ENCODE results near the gene EEF2.

Gene EEF2

GRCh38 chr19:3976495-3977241, 8.6 kb downstream of the EEF2 start:
- TF ChIP-seq, protein P1, sequence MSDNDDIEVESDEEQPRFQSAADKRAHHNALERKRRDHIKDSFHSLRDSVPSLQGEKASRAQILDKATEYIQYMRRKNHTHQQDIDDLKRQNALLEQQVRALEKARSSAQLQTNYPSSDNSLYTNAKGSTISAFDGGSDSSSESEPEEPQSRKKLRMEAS (IDR thresholded peaks at IDR 0.05) = 0 out of 2 replicates have a peak, but pooled peaks have one; percentile 2
- no peak for TF ChIP-seq TAF1 (IDR thresholded peaks at IDR 0.05; ENCODE audit: low read depth)

DNA sequence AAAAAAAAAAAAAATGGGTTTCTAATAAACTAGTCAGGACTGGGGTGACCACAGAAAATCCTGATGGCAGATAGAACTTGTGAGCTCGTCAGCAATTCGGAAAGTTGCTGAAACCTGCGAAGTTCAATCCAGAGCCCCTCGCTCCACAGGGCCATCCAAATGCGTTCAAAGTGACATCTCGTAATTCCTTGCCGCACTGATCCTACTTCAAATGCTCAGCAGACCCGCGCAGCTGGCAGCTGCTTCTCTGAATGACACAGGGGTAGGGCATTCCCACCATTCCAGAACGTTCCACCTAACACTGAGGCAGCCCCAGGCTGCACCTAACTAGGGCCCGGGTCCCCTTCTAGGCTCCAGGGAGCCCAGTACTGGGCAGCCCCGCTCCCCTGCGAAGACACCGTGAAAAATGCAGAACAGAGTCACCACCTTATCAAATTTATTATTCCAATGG, 9.6 kb downstream of the EEF2 start:
- TF ChIP-seq RAD21 (IDR thresholded peaks at IDR 0.05; ENCODE audit: low read depth) = no peak
- no peak for TF ChIP-seq CREB1 (IDR thresholded peaks at IDR 0.05; ENCODE audit: low read depth)
- no peak for TF ChIP-seq ZBTB7A (IDR thresholded peaks at IDR 0.05; ENCODE audit: low read depth)
- TF ChIP-seq FOXM1 (IDR thresholded peaks at IDR 0.05; ENCODE audit: borderline replicate concordance, low read depth) = no peak
- TF ChIP-seq EGR1 (IDR thresholded peaks at IDR 0.05) = no peak
- no peak for TF ChIP-seq EP300 (IDR thresholded peaks at IDR 0.05; ENCODE audit: borderline replicate concordance)
- TF ChIP-seq, protein P1 (IDR thresholded peaks at IDR 0.05) = no peak
- TF ChIP-seq REST (IDR thresholded peaks at IDR 0.05; ENCODE audit: low read depth) = no peak
- TF ChIP-seq USF1 (IDR thresholded peaks at IDR 0.05) = no peak
- no peak for TF ChIP-seq NFIC (IDR thresholded peaks at IDR 0.05)
- TF ChIP-seq CEBPB (IDR thresholded peaks at IDR 0.05) = no peak
- TF ChIP-seq TAF1 (IDR thresholded peaks at IDR 0.05; ENCODE audit: low read depth) = no peak
- no peak for TF ChIP-seq YY1 (IDR thresholded peaks at IDR 0.05; ENCODE audit: low read depth)

GRCh38 chr19:3975144-3975543, 10.1 kb downstream of the EEF2 start:
- TF ChIP-seq TEAD4 (IDR thresholded peaks at IDR 0.05) (no peak), TCF12 (IDR thresholded peaks at IDR 0.05; ENCODE audit: low read depth) (no peak), FOXM1 (IDR thresholded peaks at IDR 0.05; ENCODE audit: borderline replicate concordance, low read depth) (no peak)

GRCh38 chr19:3970808-3971598, 14.3 kb downstream of the EEF2 start, which contains the start of gene DAPK3:
DAPK3 (minus strand) TSS chr19:3971099; CDS start chr19:3969735, 1,364 bp downstream.
- 0 out of 2 replicates have a peak, but pooled peaks have one; percentile 1 for TF ChIP-seq USF1 (IDR thresholded peaks at IDR 0.05)
- no peak for TF ChIP-seq RAD21 (IDR thresholded peaks at IDR 0.05; ENCODE audit: low read depth)
- TF ChIP-seq CEBPB (IDR thresholded peaks at IDR 0.05) = no peak
- peak; percentile 60; the same call in 1 of the 2 replicates for TF ChIP-seq YY1 (IDR thresholded peaks at IDR 0.05; ENCODE audit: low read depth)
- TF ChIP-seq, protein P1 (IDR thresholded peaks at IDR 0.05) = peak; percentile 51
- peak; percentile 61; the same call in 1 of the 2 replicates for TF ChIP-seq CREB1 (IDR thresholded peaks at IDR 0.05; ENCODE audit: low read depth)
- no peak for TF ChIP-seq NFIC (IDR thresholded peaks at IDR 0.05)
- peak; percentile 35; the same call in 1 of the 2 replicates for TF ChIP-seq TCF12 (IDR thresholded peaks at IDR 0.05; ENCODE audit: low read depth)
- peak; percentile 82 for TF ChIP-seq REST (IDR thresholded peaks at IDR 0.05; ENCODE audit: low read depth)
- TF ChIP-seq EGR1 (IDR thresholded peaks at IDR 0.05) = 0 out of 2 replicates have a peak, but pooled peaks have one; percentile 21
- TF ChIP-seq TEAD4 (IDR thresholded peaks at IDR 0.05) = no peak
- TF ChIP-seq TAF1 (IDR thresholded peaks at IDR 0.05; ENCODE audit: low read depth) = 0 out of 2 replicates have a peak, but pooled peaks have one; percentile 39
- no peak for TF ChIP-seq FOXM1 (IDR thresholded peaks at IDR 0.05; ENCODE audit: borderline replicate concordance, low read depth)
- no peak; the same call in 1 of the 2 replicates for TF ChIP-seq EP300 (IDR thresholded peaks at IDR 0.05; ENCODE audit: borderline replicate concordance)
- peak; percentile 72; the same call in 1 of the 2 replicates for TF ChIP-seq ZBTB7A (IDR thresholded peaks at IDR 0.05; ENCODE audit: low read depth)

DNA sequence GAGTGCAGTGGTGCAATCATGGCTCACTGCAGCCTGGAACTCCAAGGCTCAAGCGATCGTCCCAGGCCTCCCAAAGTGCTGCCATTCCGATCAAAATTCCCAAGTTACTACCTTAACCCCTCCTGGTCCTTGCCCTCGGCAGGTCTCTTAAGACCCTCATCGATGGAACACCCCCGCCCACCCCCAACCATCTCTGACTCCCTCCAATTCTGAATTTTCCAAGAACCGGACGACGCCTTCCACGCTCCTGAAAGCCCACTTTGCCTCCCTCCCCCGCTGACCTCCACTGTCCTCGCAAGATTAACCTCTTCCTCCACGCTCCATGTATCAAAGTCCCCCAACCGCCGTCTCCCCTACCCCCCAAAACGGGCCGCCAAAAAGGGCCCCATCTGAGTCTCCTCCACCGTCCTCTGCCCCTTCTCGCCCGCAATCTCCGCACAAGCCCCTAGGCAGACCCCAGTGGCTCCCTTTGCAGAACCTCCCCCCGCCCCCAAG, 14.9 kb downstream of the EEF2 start:
- TF ChIP-seq, protein P1 (IDR thresholded peaks at IDR 0.05) = no peak
- TF ChIP-seq RAD21 (IDR thresholded peaks at IDR 0.05; ENCODE audit: low read depth) = no peak

All from Ishikawa (cell line).